Fibroblast of lung (primary cell): Measurements from ENCODE around the gene MFGE8.

Source experiments
- EZH2 ChIP-seq: IDR thresholded peaks from 2 replicates; pipeline ENCODE4 v1.5.1; 2012; ENCODE audit warnings: low read length, control low read depth, mild to moderate bottlenecking; ENCODE audit errors: missing control alignments
- TF ChIP-seq, protein P1 (sequence below), 2 donors: IDR thresholded peaks in 1 of 2; conservative IDR thresholded peaks in 1 of 2; 1 replicate in 1 of 2; 2 replicates in 1 of 2; pipeline ENCODE4 v1.5.1; 2011 to 2012; ENCODE audit warnings: low read length in 2 of 2, control low read depth in 1 of 2, inconsistent platforms in 1 of 2, low read depth in 1 of 2, mild to moderate bottlenecking in 1 of 2

- TF ChIP-seq, protein P1, sequence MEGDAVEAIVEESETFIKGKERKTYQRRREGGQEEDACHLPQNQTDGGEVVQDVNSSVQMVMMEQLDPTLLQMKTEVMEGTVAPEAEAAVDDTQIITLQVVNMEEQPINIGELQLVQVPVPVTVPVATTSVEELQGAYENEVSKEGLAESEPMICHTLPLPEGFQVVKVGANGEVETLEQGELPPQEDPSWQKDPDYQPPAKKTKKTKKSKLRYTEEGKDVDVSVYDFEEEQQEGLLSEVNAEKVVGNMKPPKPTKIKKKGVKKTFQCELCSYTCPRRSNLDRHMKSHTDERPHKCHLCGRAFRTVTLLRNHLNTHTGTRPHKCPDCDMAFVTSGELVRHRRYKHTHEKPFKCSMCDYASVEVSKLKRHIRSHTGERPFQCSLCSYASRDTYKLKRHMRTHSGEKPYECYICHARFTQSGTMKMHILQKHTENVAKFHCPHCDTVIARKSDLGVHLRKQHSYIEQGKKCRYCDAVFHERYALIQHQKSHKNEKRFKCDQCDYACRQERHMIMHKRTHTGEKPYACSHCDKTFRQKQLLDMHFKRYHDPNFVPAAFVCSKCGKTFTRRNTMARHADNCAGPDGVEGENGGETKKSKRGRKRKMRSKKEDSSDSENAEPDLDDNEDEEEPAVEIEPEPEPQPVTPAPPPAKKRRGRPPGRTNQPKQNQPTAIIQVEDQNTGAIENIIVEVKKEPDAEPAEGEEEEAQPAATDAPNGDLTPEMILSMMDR (conservative IDR thresholded peaks at IDR 0.05 in 1 of 2, IDR thresholded peaks at IDR 0.05 in 1 of 2; ENCODE audit: low read depth in 1 of 2, low read length in 2 of 2), result no peak
- no peak for TF ChIP-seq EZH2
These were observed 16.7 kb downstream of the MFGE8 start for GRCh38 chr15:88896333-88897033.
